GM06990 (cell line): ENCODE data around the gene IHH.

ENCODE experiments used
- DNase-seq: peaks from one replicate; pipeline ENCODE4 v3.0.0-alpha.2; 2011; ENCODE audit not compliant: insufficient read length; ENCODE audit errors: extremely low read depth
- H3K27me3 ChIP-seq: replicated peaks from 2 replicates; pipeline ENCODE4 v1.6.0; 2011; ENCODE audit warnings: low read length; ENCODE audit not compliant: control insufficient read depth, insufficient read depth
- H3K36me3 ChIP-seq: 2 replicates; pipeline ENCODE4 v1.5.1; 2011; ENCODE audit warnings: low read length; ENCODE audit not compliant: control insufficient read depth, insufficient read depth
- H3K4me3 ChIP-seq: replicated peaks from 2 replicates; pipeline ENCODE4 v1.5.1; 2011; ENCODE audit warnings: low read depth, mild to moderate bottlenecking, control low read depth, low read length
- CTCF ChIP-seq: IDR thresholded peaks from 2 replicates; pipeline ENCODE4 v1.5.1; 2011; ENCODE audit warnings: low read length, control low read depth, mild to moderate bottlenecking, inconsistent platforms; ENCODE audit not compliant: insufficient read depth, poor library complexity, severe bottlenecking

Gene IHH

DNA sequence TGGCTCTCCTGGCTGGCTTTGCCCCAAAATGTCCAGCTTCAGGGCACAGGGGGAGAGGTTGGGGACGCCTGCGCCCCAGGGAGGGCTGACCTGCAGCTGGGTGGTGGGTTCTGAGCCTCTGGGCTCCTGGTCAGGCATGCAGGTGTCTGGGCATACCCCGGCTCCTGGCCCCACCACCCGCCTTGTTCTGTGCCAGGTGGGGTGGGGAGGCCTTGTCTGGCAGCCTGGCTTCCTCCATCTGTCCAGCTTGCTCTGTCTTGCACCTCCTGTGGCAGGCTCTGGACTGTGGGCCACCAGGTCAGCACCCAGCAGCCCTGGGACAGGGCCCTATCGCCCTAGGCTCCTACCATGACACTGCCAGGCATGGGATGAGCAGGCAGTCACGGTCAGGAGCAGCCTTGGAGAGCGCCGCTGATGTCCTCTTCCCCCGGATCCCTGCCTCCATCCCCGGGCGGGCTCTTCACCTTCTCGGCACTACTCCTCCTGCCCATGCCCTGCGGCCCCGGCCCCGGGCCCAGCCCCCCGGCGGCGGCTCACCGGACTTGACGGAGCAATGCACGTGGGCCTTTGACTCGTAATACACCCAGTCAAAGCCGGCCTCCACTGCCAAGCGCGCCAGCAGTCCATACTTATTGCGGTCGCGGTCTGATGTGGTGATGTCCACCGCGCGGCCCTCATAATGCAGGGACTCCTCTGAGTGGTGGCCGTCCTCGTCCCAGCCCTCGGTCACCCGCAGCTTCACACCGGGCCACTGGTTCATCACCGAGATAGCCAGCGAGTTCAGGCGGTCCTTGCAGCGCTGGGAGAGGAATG lies 3.6 kb downstream of the IHH start:
- no peak for DNase-seq
- Histone ChIP-seq H3K36me3 (no peaks in the 10 kb centered on the region), H3K4me3 (no peak overlapping the region), H3K27me3 (no peaks in the 10 kb centered on the region; the same call in none of the 2 replicates)
- no peak for TF ChIP-seq CTCF

DNA sequence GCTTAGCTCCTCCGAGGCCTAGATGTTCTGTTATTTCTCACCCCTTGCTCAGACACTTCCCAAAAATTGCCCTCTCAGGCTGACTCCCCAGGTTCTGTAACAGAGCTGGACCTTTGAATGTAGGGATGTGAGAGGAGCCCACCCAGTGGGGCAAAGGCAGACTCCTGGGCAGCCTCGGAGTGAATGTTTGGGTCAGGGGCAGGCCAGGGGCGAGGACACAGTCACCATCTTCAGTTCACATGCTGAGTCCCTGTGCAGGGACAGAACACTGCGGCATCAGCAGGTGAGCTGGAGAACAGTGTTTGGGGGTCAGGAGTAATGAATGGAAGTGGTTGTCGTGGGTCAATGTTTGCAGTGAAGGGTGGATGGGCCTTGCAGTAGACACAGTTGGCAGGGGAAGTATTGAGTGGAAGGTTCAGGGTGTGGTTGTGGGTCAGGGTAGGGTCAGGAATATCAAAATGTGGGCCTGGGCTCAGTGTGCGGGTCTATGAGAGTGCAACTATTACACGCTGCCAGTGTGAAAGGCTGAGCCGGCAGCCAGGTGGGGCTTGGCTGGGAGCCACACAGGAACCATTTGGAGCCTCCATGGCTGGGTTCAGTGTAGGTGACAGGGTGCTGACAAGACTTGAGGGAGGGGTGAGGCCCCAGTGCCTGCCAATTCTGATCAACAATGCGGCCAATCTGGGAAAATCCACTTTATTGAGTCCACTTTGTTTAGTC lies 4.4 kb downstream of the IHH start:
- Histone ChIP-seq H3K4me3 (no peak overlapping the region), H3K27me3 (no peaks in the 10 kb centered on the region; the same call in none of the 2 replicates), H3K36me3 (no peaks in the 10 kb centered on the region)
- no peak for TF ChIP-seq CTCF
- no peak for DNase-seq

DNA sequence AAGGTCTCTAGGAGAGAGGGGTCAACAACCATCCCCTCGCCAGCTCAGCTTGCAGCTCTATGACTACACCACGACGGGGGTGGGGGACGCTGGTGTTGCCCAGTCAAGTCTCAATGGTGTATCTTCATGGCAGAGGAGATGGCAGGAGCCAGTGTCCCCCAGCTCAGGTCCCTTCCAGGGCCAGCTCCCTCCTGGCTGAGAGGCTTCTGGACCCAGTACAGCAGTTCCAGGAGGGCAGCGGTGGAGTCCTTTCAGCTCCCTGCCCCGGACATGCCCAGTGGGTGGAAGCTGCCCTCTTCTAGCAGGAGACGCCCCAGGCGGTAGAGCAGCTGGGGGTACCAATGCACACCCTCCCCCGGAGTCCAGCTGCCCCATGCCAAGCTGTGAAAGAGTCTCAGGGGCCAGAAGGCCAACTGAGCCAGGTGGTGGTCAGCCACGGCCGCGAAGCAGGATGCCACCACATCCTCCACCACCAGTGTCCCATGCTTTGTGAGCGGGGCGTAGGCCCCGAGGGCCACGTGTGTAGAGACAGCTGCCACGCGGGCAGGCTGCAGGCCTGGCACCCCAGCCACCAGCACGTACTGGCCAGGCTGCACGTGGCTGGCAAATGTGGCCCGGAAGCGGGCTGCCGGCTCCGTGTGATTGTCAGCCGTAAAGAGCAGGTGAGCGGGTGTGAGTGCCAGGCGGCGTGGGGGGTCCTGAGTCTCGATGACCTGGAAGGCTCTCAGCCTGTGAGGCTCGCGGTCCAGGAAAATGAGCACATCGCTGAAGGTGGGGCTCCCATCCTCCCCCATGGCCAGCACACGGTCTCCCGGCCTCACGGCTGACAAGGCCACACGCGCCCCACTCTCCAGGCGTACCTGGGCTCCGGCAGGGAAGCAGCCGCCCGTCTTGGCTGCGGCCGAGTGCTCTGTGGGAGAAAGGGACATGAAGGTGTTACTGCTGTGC lies 5.5 kb downstream of the IHH start:
- Histone ChIP-seq H3K4me3 (no peak overlapping the region), H3K27me3 (no peaks in the 10 kb centered on the region; the same call in none of the 2 replicates), H3K36me3 (no peaks in the 10 kb centered on the region)
- DNase-seq: no peak
- TF ChIP-seq CTCF: no peak

- no peaks in the 10 kb centered on the region for H3K36me3 ChIP-seq
- H3K27me3 ChIP-seq: no peaks in the 10 kb centered on the region; the same call in 1 of the 2 replicates
- no peak for TF ChIP-seq CTCF
- no peak overlapping the region for H3K4me3 ChIP-seq
- no peak for DNase-seq
Observed at GRCh38 chr2:219049282-219049681, 11.4 kb downstream of the IHH start.

DNA sequence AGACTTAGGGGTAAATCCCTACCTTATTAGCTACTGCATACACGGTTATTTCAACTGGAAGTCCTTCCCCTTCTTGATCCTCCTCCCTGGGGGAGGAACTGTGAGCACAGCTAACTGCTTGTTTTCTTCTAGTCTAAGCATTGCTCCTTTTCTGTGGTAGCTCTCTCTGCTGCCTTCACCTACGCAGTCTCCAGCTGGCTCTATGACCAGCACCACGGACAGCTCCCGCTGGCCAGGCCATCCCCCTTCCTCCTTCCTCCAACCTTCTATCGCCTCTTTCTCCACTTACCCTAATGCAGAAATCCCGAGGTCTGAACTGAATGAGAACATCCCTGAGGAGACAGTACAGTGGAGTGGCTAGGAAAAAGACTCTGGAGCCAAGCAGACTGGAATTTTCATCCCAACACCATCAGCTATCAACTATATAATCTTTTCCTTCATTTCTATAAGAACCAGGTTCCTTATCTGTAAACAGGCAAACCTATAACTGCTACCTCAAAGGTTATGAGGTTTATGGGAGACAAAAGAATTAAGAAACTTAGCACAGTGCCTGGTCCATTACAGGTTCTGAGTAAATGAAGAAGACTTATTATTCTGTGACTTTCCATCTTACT lies 14.7 kb downstream of the IHH start:
- DNase-seq: no peak
- Histone ChIP-seq H3K4me3 (no peak overlapping the region), H3K36me3 (no peaks in the 10 kb centered on the region), H3K27me3 (no peaks in the 10 kb centered on the region; the same call in 1 of the 2 replicates)
- TF ChIP-seq CTCF: no peak
